Stomach (tissue), 9 donors: ENCODE data around the gene FOS. TPM values are rescaled to one million over a fixed set of nuclear protein-coding genes. Genes with fewer than 3 reads are reported as not detected.
A peak's percentile ranks its signal among the peaks of the same experiment; 100 is the strongest.

Source experiments
- DNase-seq, 2 donors: peaks; one replicate each; pipeline versions ENCODE4 v3.0.0 to v3.0.0-alpha.2; 2013 to 2019
- H3K27ac ChIP-seq, 5 donors: fragments of 200-600 bp in 4 of 5; sonication (generic) in 4 of 5; one replicate each; pipeline ENCODE4 v1.5.1; 2013 to 2019; ENCODE audit warnings: mild to moderate bottlenecking in 1 of 5, moderate library complexity in 1 of 5
- H3K27me3 ChIP-seq, 3 donors: fragments of 200-600 bp; sonication (generic); one replicate each; pipeline ENCODE4 v1.5.1; 2017 to 2019; ENCODE audit warnings: mixed run types in 1 of 3
- H3K36me3 ChIP-seq, 4 donors: fragments of 200-600 bp; sonication (generic); 1 replicate in 3 of 4; 2 replicates in 1 of 4; pipeline ENCODE4 v1.5.1; 2016 to 2019
- H3K4me1 ChIP-seq, 4 donors: fragments of 200-600 bp; sonication (generic); one replicate each; pipeline ENCODE4 v1.5.1; 2016 to 2019
- H3K4me3 ChIP-seq, 4 donors: fragments of 200-600 bp; sonication (generic) in 3 of 4; one replicate each; pipeline ENCODE4 v1.5.1; 2016 to 2019; ENCODE audit warnings: mild to moderate bottlenecking in 1 of 4
- H3K9me3 ChIP-seq, 4 donors: fragments of 200-600 bp; sonication (generic); one replicate each; pipeline ENCODE4 v1.5.1; 2016 to 2019
- CTCF ChIP-seq, 7 experiments: fragments of 450-650 bp in 4 of 7; fragments of 200-600 bp in 3 of 7; sonication (generic) in 3 of 7; IDR thresholded peaks; one replicate each; pipeline ENCODE4 v1.5.1; 2016 to 2019; ENCODE audit warnings: antibody characterized with exemption in 7 of 7, control low read depth in 2 of 7, mild to moderate bottlenecking in 1 of 7
- EP300 ChIP-seq: sonication (generic); formaldehyde crosslinking; IDR thresholded peaks from one replicate; pipeline ENCODE4 v1.6.1; 2017; ENCODE audit warnings: antibody characterized with exemption
- POLR2A ChIP-seq, 4 donors: fragments of 450-650 bp; IDR thresholded peaks; one replicate each; pipeline ENCODE4 v1.6.1; 2016; ENCODE audit warnings: antibody characterized with exemption in 4 of 4, control low read depth in 2 of 4, mild to moderate bottlenecking in 1 of 4, moderate library complexity in 1 of 4
- POLR2AphosphoS5 ChIP-seq, 3 donors: sonication (generic); formaldehyde crosslinking; IDR thresholded peaks; one replicate each; pipeline ENCODE4 v1.6.1; 2016; ENCODE audit warnings: antibody characterized with exemption in 3 of 3
- WGBS, 5 donors: extraction: QIAGEN DNeasy Blood & Tissue Kit in 3 of 5; methylation state at CpG; one replicate each; pipeline versions ENCODE4 v1.1.5 to v1.1.7; 2013 to 2018; 5-methylcytosine and 5-hydroxymethylcytosine counted together
- intact Hi-C: fragments of 100-400 bp; cut with DNase I; formaldehyde crosslinking; loops from one replicate; pipeline ENCODE4 v1.15.1; 2023; ENCODE audit warnings: low total_unique reads
- polyA plus RNA-seq, 3 donors: library from polyadenylated mRNA; stranded (reverse); fragments of 200-250 nt; gene quantifications; one replicate each; pipeline ENCODE4 v1.2.3, GENCODE V29; 2013
- total RNA-seq, 5 donors: library from RNA; depleted of rRNA; stranded (reverse); fragments of >200 nt; gene quantifications; one replicate each; pipeline versions ENCODE4 v1.1.0 to v1.2.3, GENCODE V29; 2014 to 2016
- donor health status: healthy with polysubstance abuse.
- donor health status: Bipolar disorder and iron deficiency.
- donor health status: healthy.

The FOS gene
- total and polyA plus RNA-seq, 8 donors, result 62.2 to 1,274 (median 213) TPM

- intact Hi-C loops, result no loop called here
- no peaks in the 10 kb centered on the region for H3K27me3 ChIP-seq
- 29 to 49% (median 36%) methylated on average over 4 to 6 of the region's 6 CpGs for WGBS, 5 donors
- peak overlapping the region; percentile 34 to 84 (median 63) for H3K27ac ChIP-seq
- peak; percentile 77 to 91 for DNase-seq
- no peak overlapping the region for H3K4me3 ChIP-seq
- H3K9me3 ChIP-seq, result no peaks in the 10 kb centered on the region
- no peaks in the 10 kb centered on the region for H3K36me3 ChIP-seq
- H3K4me1 ChIP-seq, result peaks cover 25 to 56% (median 39%) of the 10 kb centered on the region in 4 donors
- peak; percentile 44 to 81 (median 71) for TF ChIP-seq POLR2AphosphoS5 (IDR thresholded peaks at IDR 0.05)
- TF ChIP-seq POLR2A (IDR thresholded peaks at IDR 0.05), result no peak
- no peak for TF ChIP-seq EP300
- TF ChIP-seq CTCF (IDR thresholded peaks at IDR 0.05), result no peak
Measured at GRCh38 chr14:75254381-75254822, 24.2 kb upstream of the FOS start.

GRCh38 chr14:75254901-75255584, 23.6 kb upstream of the FOS start:
- no peaks in the 10 kb centered on the region for H3K9me3 ChIP-seq
- H3K36me3 ChIP-seq, result no peaks in the 10 kb centered on the region
- H3K4me3 ChIP-seq, result no peak overlapping the region
- TF ChIP-seq CTCF (IDR thresholded peaks at IDR 0.05) (no peak), POLR2AphosphoS5 (IDR thresholded peaks at IDR 0.05) (peak in 1 of 3 donors; percentile 62)
- peaks cover 32 to 56% (median 42%) of the 10 kb centered on the region in 4 donors for H3K4me1 ChIP-seq
- DNase-seq, result peak in 1 of 2 donors; percentile 76
- WGBS, 5 donors, result 29 to 40% (median 36%) methylated on average over 7 of the region's 7 CpGs
- intact Hi-C loops, result no loop called here
- no peaks in the 10 kb centered on the region for H3K27me3 ChIP-seq
- H3K27ac ChIP-seq, result peak overlapping the region; percentile 34 to 84 (median 63)

- Histone ChIP-seq H3K4me1 (peaks cover 34 to 51% (median 40%) of the 10 kb centered on the region in 4 donors), H3K27ac (peak overlapping the region; percentile 89 to 98 (median 97)), H3K27me3 (no peaks in the 10 kb centered on the region), H3K4me3 (peak overlapping the region; percentile 37 to 49 (median 46)), H3K36me3 (no peaks in the 10 kb centered on the region), H3K9me3 (no peaks in the 10 kb centered on the region)
- WGBS, 5 donors, result 14 to 16% (median 15%) methylated on average over 10 to 12 of the region's 12 CpGs
- intact Hi-C loops, result no loop called here
- DNase-seq, result peak; percentile 45 to 78
- TF ChIP-seq EP300, result peak; percentile 9
- TF ChIP-seq CTCF (IDR thresholded peaks at IDR 0.05), result no peak
- peak; percentile 56 to 76 (median 66) for TF ChIP-seq POLR2AphosphoS5 (IDR thresholded peaks at IDR 0.05)
- no peak for TF ChIP-seq POLR2A (IDR thresholded peaks at IDR 0.05)
Measured at GRCh38 chr14:75258079-75258802, 20.4 kb upstream of the FOS start.

- WGBS, 5 donors, result 0 to 1% (median 1%) methylated on average over 23 to 40 of the region's 40 CpGs
- Histone ChIP-seq H3K36me3 (no peaks in the 10 kb centered on the region), H3K4me3 (peak overlapping the region; percentile 37 to 49 (median 46)), H3K27me3 (no peaks in the 10 kb centered on the region), H3K9me3 (no peaks in the 10 kb centered on the region), H3K4me1 (peaks cover 31 to 49% (median 38%) of the 10 kb centered on the region in 4 donors), H3K27ac (peak overlapping the region; percentile 89 to 98 (median 97))
- peak; percentile 99 to 100 for DNase-seq
- intact Hi-C loops, result no loop called here
- TF ChIP-seq CTCF (IDR thresholded peaks at IDR 0.05) (no peak), POLR2AphosphoS5 (IDR thresholded peaks at IDR 0.05) (peak; percentile 83 to 93 (median 89)), EP300 (peak; percentile 84), POLR2A (IDR thresholded peaks at IDR 0.05) (peak in 1 of 4 donors; percentile 34)
Measured at GRCh38 chr14:75258803-75259509, 19.7 kb upstream of the FOS start.
